NCI-H2081 (cell line): ENCODE results near the gene PDE4D.
"Not testable (repeated sequence)": the region's sequence is repeated elsewhere in the genome, so short reads cannot be mapped to it uniquely, and the experiment has no call there.

Experiments used
- DNase-seq, 2 experiments: peaks; one replicate each; lab custom pipeline; 2025; lab: John Stamatoyannopoulos, UW

Gene PDE4D

DNA sequence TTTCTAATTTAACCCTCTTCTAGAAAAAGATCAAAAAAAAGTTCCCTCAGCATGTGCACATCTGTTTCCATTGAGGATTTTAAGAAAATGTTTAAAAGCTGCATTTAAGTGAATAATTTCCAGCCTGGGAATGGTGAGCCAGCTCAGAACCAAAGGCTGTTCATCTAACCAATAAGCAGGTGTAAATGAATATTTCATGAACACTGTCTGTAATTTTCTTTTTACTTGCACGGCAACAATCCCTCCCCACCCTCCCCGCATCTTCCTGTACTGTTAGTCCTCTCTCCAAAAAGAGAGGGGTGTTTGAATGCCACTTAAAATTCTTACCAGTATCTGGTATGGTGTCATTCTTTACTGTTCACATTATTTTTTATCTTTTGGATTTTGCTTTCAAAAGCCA, 425.6 kb downstream of the PDE4D start:
- no peak for DNase-seq

DNA sequence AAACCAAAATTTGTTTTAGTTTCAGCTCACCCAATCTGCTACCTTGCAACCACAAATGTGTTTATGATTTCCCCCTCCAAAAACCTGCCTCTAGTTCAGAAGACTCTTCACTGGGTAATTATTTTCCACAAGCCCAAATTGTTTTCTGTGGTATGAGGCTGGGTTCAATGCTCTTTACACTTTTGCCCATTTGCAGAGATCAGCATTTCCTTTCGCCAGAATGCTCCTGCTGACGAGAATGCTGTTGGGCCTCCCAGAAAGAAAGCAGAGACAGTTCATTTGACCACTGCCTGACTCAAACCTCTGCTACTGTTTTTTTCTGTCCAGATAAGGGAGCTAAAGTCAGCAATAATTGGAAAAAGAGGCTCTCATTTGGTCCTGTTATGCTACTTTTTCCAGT, 427.3 kb downstream of the PDE4D start:
- no peak for DNase-seq

DNA sequence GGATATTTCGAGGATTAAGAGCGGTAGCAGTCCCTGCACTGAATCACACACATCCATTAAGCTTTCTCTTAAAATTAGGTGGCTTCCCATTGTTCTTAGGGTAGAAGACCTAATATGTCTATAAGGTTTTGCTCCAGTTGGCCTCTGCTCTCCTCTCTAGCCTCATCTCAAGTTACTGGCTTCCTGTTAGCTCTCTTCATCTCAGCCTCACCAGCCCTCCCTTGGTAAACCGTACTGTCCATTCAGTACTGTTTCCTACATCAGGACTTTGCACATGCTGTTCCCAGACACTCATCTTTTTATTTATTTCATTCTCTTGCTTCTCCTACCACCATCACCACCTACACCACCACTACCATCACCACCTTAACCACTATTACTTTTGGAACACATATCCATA, 428.6 kb downstream of the PDE4D start:
- no peak for DNase-seq

DNA sequence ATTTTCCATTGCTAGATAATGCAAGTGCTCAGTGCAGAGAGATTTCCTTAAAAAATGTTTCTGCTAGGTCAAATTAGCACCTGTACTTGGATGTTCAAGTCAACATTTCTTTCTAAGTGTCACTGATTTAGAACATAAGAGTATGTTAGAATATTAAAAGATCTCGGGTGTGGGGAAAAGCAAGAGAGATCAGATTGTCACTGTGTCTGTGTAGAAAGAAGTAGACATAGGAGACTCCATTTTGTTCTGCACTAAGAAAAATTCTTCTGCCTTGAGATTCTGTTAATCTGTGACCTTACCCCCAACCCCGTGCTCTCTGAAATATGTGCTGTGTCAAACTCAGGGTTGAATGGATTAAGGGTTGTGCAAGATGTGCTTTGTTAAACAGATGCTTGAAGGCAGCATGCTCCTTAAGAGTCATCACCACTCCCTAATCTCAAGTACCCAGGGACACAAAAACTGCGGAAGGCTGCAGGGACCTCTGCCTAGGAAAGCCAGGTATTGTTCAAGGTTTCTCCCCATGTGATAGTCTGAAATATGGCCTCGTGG, 429.8 kb downstream of the PDE4D start:
- DNase-seq: not testable (repeated sequence)

DNA sequence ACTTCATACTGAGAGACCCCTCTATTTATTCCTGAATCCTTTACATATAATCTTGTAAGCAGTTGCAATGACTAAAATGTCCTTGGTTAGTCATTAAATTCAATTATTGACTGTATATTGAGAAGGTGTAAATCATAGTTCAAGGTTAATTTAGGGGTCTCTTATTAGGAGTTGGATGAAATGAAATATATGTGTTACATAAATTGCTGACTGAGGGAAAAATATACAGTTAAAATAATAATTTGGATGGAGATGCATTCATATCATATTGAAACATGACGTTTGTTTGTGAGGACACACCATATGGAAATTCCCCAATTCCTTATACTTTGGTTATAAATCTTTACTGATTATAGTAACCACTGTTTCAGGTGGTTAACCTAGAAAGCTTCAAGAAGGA, 430.6 kb downstream of the PDE4D start:
- DNase-seq: no peak

DNA sequence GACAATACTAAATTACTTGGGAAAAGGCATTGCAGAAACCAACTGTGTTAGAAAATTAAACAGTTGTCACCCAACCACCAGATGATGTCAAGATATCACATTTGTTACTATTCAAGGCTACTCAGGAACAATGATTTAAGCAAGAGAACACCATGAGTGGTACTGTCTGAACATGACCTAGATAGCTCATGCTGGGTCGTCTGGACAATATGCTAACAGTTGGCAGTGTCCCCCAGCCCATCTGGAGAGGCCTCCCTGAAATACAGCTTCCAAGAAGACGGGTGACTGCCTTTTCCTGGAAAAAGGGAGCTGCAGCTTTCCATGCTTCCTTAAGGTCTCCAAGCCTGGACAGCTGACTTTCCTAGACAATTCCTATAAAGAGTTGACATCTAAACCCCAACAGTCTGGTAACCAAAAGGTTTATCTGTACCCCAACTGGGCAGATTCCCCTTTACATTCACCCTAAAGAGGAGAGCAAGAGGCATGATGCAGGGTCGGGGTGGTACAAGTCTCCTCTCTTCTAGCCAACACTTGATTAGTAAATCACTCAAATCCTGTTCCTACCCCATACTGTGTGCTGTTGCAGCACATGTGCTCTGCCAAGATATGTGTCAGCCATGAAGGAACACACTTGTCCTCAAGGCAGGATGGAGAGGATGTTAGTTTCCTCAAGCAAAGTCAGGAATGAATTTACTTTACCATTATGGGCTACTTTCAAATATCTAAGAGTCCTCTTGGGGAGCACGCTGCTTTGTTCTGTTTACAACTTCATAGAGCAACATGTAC, 433.0 kb downstream of the PDE4D start:
- DNase-seq: no peak

DNA sequence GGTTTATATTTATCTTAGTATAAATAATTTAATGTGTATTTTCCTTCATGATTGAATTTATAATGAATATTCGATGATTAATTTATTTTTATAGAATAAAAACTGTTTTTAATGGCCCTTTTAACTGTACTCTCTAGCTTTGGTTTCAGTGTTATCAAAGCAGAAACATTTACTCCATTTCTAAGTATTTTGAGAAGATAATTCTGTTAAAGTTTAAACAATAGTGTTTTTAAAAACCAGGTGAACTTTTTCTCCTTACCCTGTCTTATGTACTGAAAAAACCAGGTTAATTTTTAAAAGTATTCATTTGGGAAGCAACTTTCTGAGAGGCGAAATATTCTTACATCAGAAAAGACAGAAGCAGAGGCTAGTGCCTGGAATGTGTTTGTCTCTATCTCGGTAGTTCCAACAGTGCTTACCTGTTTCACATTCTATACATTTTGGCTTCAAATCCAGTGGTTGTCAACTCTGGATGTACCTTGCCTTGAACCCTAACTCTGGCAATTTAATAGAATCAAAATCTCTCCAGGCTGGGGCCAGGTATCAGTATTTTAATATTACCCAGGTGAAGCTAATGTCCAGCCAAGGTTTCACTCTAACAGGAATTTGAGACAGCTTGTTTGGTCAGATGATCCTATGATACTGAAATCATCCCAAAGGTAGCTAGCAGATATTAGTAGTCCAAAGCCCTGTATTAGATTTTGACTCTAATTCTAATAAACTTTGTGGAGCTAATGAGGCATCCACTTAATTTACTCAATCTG, 434.4 kb downstream of the PDE4D start:
- DNase-seq: no peak

DNA sequence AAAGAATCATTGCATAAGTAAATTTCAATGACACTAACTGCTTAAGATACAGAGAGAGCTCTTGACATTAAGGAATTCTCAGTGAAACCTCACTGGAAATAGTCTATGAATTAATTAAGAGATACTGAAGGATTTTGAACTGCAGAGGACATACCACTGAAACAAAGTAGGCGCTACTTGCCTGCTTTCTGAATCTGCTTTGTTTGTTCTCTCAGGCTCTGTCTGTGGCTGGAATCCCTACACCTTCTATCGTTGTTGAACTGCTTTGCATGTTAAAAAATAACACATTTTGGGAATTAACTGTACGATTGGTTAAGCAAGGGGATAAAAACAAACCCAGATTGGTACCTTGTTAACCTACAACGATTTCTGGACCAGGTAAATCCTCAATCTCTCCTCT, 435.2 kb downstream of the PDE4D start:
- no peak for DNase-seq

DNA sequence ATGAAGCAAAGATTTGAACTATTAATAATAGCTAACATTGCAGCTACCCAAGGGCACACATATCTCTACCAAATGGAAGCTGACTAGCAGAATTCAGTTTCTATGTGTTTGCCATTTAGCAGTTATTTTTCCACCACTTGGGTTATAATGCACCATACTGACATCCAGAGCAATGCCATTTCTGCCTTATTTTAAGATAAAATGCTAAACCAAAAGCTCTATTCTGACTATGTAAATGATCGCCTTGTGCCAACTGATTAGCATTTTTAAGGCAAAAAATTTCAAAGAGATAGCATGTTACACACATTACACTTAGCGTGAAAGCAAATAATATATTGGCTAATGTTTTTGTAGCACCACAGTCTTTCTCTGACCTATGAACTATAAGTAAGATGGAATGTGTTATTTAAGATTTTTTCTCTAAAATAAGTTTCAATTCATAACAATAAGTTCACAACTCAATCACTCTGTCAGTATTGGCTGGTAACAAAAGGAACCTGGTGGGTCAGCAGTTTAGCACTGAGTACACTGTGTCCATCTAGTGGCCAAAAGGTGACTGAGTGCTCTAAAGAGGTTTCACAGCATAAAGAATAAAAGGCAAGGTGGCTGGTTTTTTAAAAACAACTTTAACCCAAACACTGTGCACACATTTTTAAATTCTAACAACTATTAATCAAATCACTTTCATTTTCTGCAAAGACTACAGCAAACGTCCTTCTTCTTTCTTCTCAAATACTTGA, 443.5 kb downstream of the PDE4D start:
- DNase-seq: peak in 1 of 2 experiments; percentile 2

DNA sequence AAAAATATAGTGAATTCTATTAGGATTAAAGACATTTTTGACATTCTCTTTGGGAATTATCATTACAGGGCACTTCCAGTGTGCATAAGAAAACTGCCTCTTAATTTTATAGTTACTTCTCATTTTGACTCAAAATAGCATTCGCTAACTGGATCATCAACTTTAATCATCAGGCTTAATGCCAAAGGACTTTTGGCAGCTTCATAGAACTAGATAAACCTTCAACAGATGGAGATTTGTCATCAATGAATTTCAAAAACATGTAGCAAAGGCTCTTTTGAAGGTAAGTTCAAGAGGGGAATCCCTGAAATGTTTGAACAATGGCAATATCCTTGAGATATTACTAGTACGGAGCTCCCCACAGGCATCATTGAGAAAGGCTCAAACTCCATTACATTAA, 447.2 kb downstream of the PDE4D start:
- DNase-seq: no peak

DNA sequence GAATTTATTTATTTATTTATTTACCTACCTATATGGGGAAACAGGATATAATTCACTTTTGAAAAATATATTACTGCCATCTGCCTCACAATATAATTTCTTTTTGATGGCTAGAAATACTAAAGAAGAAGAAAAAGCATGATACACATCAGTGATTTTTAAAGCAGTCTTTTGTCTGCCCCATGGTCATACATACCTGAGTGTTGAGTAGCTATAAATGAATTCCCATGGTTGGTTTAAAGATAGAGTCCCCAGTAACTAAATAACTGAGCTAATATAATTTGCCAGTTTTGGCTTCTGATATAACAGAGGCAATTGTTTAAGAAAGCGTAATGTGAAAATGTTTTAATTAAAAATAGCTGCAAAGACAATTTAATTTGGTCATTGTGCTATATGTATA, 447.8 kb downstream of the PDE4D start:
- DNase-seq: no peak

DNA sequence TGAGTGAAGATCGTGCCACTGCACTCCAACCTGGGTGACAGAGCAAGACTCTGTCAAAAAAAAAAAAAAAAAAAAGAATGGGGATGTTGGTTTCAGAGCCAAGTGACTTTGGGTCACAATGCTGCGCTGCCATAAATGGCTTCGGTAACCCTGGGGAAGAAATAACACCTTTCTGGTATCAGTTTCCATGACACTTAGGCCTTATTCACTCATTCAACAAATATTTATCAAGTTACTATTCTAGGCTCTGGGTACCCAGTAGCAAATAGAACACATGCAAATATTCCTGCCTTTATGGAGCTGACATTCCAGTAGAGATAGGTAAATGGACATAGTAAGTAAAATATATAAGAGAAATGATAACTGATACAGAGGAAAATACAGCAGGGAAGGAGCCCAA, 454.2 kb downstream of the PDE4D start:
- DNase-seq: no peak

DNA sequence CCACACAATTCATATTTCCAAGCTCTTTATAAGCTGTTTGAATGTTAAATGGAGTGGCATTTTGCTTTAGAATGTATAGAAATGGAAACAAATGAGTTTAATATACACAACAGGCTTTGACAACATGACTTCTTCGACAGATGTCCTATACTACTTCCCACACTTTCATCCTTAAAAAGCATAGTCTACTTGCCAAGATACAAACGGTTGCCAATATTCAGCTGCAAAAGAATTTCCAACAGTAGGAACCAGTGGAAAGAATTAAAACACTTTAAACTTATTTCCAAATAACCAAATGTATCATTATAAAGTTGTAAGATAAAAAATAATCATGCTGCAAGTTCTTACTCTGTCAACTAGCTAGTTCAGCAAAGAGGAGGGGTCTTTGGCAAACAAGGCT, 456.4 kb downstream of the PDE4D start:
- no peak for DNase-seq

DNA sequence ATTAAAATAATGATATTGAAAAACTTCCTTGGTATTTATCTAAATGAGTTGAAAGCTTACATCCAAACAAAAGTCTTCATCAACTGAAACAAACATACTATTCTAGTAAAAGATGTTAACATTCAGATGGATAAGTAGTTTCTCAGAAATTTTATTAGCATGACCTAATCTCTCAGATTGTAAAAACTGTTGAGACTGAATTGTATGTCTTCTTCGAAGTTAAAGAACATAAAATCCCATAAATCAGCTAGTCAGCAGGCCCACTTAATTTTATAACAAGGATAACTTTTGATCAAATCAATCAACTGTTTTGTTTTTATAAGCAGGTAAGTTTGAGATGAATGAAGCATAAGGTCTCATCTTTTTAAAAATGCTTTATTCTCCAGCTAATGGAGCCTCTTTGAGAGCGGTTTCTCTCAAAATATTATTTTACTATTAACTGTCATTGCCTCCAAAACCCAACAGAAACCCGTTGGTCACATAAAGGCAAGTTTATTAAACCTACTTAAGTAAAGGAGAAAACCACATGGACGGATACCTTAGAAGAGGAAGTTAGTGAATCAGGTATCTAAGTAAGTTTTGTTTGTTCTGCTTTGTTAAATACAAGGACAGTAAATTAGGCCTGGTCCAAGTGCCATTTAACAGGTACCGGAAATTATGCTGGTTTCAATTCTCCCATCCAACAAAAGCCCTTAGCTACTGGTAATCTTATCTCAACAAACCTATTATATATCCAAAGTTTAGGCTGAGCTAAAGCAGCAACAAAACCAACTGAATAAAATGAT, 457.0 kb downstream of the PDE4D start:
- peak; percentile 14 to 19 for DNase-seq

DNA sequence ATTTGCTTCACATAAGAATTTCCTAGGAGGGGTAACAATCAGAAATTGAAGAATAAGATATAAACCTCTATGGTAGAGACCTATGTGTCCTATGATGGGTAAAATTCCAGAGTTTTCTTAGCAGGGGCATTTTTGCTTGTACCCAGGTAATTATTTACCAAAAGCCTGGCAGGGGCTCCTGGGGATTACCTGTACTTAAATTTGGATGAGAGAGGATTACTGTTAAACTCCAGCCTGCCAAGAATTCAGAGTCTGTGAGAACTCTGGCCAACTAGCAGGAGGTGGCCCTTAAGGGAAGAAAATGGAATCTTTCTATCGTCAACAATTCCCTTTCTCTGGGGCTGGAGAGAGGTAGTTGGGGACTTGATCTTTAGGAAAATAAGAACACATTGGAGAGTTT, 460.4 kb downstream of the PDE4D start:
- DNase-seq: no peak

DNA sequence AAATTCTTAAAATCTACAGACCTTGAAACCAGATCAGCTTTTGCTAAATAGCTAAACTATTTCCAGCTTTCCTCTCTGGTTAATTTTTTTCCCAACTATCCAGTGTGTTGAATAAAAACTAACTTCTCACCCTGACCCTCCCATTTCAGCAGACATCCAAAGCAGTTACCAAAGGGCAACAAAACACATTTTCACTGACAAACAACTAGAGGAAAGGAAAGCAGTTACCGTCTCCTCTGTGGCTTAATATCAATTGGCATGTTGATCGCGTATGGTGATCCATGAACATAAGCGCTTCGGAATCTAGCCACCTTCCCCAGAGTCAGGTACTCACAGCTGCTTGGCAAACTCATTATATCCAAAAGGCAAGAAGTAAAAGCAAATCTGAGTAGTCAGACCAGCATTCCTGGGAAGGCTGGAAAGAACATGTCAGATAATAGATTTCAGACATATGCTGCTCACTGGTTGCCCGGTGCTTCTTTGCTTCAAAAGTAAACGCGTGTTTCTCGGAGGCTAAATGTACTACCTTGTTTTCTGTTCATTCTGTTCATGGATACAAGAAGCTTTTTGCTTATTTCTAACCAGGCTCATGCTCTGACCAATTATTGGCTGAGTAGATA, 463.4 kb downstream of the PDE4D start:
- no peak for DNase-seq

DNA sequence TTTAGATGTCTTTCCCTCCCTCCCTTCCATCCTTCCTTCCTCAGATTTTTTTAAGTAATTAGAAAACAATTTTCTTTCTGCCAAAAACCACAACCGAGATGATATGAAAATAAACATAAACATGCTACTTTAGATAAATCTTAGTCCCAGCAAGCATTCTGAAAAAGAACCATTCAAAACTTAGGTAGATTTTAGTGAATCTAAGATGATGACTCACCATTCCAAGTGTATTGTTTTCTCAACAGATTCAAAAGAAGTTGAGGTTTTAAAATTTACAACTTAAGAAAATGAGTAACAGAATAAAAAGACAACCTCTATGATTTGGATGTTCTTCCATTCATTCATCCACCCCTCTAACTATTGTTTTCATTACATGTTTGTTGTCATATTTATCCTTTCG, 465.1 kb downstream of the PDE4D start:
- DNase-seq: no peak

DNA sequence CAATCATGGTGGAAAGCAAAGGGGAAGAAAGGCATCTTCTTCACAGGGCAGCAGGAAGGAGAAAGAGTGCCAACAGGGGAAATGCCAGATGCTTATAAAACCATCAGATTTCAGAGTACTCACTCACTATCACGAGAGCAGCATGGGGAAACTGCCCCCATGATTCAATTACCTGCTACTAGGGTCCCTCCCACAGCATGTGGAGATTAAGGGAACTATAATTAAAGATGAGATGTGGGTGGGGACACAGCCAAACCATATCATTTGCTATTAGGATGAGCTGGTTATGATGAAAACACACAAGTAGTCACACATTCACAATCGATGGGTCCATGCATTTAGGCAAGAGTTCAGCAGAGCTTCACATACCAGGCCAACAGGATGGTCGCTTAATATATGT, 469.0 kb downstream of the PDE4D start:
- no peak for DNase-seq

DNA sequence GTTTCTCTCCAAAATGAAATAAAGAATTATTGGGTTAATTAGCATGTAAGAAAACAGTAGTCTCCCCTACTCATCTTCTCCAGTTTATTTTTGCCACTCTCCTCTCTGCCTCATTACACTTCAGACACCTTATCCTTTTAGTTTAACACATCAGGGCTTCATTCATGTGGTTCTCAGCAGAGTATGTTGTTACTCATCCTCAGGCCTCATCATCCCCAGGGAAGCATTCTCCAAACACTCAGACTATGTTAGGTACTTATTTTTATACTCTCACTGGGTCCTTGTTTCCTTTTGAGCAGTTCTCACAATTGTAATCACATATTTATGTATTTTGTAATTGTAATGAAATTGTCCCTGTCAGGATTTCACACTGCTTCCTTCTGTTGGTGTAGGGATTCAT, 470.5 kb downstream of the PDE4D start:
- no peak for DNase-seq

DNA sequence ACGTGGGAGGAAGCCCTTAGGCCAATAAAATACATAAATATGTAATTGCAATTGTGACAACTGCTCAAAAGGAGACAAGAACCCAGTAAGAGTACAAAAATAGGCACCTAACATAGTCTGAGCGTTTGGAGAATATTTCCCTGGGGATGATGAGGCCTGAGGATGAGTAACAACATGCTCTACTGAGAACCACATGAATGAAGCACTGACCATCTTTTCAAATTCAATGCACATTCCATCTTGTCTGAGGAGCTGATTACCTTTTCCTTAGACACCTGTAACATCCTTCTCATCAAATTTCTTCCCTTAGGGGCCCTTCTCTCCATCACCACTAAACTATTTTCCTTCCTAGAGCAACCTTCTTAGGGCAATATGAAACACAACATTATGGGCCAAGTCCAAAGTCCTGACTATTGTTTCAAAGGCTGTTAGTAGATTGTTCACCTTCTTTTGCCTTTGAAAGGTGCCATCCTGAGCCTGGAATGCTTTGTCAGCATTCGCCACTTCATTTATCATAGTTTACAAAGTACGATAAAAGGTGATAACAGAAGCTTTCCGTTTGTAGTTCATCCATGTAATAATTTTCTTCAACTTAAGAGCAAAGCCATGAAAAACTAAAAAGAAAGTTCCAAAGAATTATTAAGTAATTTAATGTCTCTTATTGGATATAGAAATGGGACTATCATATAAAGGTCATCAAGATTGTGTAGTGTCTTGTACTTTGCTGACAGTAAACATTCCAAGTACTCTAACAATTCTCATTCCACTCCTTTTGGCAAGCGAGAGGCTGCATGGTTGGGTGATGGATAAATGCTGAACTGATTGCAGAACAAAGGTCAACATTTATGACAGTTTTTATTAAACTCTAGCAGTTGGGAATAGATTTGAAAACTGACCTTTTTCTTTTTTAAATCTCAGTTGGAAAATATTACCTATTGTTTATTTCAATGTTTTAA, 471.3 kb downstream of the PDE4D start:
- no peak for DNase-seq
